ENCODE results near the gene SAPCD2.

SAPCD2 gene

DNA sequence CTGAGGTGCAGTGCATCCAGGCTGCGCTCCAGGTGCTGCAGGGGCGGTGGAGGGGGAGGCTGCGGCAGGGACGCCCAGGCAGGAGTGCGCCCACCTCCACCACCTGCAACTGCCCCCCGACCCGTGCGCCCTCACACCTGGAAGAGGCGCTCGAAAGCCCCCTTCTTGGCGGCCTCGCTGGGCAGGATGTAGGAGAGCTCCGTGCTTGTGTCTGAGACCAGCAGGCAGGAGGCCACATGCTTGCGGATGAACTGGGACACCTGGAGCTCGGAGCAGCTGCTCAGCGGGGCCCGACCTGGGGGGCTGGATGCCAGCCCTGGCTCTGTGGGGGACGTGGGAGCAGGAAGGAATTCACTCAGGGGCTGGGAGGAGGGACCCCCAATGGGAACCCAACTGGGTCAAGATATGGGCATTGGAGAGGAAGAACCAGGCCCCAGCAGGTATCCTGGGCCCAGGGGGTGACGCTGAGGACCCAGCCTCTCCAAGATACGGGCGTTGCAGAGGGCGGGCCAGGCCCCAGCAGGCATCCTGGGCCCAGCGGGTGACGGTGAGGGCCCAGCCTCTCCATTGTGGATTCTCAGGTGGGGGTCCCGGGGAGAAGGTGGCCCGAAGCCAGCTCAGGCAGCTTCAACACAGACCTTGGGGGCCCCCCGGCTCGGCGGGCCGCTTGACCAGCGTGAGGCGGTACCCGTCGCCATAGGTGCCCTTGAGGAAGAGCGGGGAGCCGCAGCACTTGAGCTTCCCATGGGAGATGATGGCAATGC lies 55.4 kb downstream of the SAPCD2 start:
- DNase-seq = no peak

- DNase-seq = no peak
Observed at GRCh38 chr9:137014166-137014565, 56.2 kb downstream of the SAPCD2 start.

- DNase-seq = no peak
Observed at GRCh38 chr9:137013571-137013940, 56.8 kb downstream of the SAPCD2 start.

DNA sequence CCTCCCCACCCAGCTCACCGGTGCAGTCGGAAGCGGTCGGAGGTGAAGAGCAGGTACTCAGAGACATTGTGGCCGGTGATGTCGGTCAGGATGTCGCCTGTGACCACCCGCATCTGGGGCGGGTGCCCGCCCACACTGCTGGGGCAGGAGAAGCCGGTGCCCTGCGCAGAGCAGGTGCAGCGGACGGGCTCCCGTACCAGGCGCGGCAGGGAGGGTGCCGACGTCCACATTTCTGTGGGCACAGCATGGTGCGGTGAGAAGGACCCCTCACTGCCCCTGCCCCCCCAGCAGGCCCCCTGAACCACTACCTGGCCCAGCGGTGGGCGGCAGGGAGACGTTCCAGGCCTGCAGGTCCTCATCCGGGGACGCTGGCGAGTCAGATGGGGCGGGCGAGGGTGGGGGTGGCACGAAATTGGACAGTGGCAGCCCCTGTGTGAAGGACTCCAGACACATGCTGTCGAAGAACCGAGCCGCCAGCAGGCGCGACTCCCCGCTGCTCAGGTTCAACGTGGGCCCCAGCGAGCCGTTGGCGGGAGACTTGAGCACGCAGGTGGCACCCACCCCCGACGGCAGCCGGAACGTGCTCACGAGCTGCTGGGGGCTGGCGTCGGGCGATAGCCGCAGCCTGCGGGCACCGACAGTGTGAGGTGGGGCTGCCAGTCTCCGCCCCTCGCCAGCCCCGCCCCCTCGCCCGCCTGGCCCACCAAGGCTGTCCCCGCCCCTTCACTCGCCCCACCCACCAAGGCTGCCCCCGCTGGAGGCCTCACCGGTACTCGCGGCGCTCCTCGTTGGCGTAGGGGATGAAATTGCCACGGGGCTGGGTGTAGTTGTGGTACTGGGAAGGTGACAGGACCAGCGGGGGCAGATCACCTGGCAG lies 57.4 kb downstream of the SAPCD2 start:
- no peak for DNase-seq
